Transverse colon (tissue), 4 donors: ENCODE data around the gene SELPLG. TPM values are rescaled to one million over a fixed set of nuclear protein-coding genes. Genes with fewer than 3 reads are reported as not detected.

ENCODE experiments used
- DNase-seq: peaks from one replicate; pipeline ENCODE4 v3.0.0-alpha.2; 2019
- H3K27ac ChIP-seq, 4 donors: fragments of 200-600 bp; sonication (generic); 2 replicates each; pipeline ENCODE4 v1.5.1; 2016 to 2018; ENCODE audit warnings: inconsistent platforms in 4 of 4
- H3K27me3 ChIP-seq: fragments of 200-600 bp; sonication (generic); 2 replicates; pipeline ENCODE4 v1.5.1; 2017; ENCODE audit warnings: inconsistent platforms
- H3K36me3 ChIP-seq, 4 donors: fragments of 200-600 bp; sonication (generic); 2 replicates each; pipeline ENCODE4 v1.5.1; 2017 to 2019; ENCODE audit warnings: inconsistent platforms in 4 of 4
- H3K4me1 ChIP-seq, 4 donors: fragments of 200-600 bp; sonication (generic); 2 replicates each; pipeline ENCODE4 v1.5.1; 2017 to 2020; ENCODE audit warnings: inconsistent platforms in 4 of 4
- H3K4me3 ChIP-seq, 4 donors: fragments of 200-600 bp; sonication (generic); 1 replicate in 1 of 4; 2 replicates in 3 of 4; pipeline versions ENCODE4 v1.5.1 to v1.6.1; 2017 to 2019; ENCODE audit warnings: inconsistent platforms in 4 of 4
- H3K9me3 ChIP-seq, 2 donors: fragments of 200-600 bp; sonication (generic); 2 replicates each; pipeline ENCODE4 v1.5.1; 2017 to 2019; ENCODE audit warnings: inconsistent platforms in 2 of 2
- CTCF ChIP-seq, 5 experiments: fragments of 200-600 bp in 3 of 5; fragments of 450-650 bp in 2 of 5; sonication (generic) in 3 of 5; IDR thresholded peaks; 1 replicate in 2 of 5; 2 replicates in 3 of 5; pipeline ENCODE4 v1.5.1; 2016 to 2017; ENCODE audit warnings: antibody characterized with exemption in 5 of 5, inconsistent platforms in 3 of 5, mild to moderate bottlenecking in 2 of 5, moderate library complexity in 1 of 5
- EP300 ChIP-seq: sonication (generic); formaldehyde crosslinking; IDR thresholded peaks from one replicate; pipeline ENCODE4 v1.6.1; 2017; ENCODE audit warnings: antibody characterized with exemption, low read depth
- POLR2A ChIP-seq: fragments of 450-650 bp; IDR thresholded peaks from one replicate; pipeline ENCODE4 v1.6.1; 2016; ENCODE audit warnings: antibody characterized with exemption, mild to moderate bottlenecking, moderate library complexity
- POLR2AphosphoS5 ChIP-seq, 3 donors: sonication (generic); formaldehyde crosslinking; IDR thresholded peaks; one replicate each; pipeline ENCODE4 v1.6.1; 2016; ENCODE audit warnings: antibody characterized with exemption in 3 of 3
- WGBS, 2 donors: methylation state at CpG; one replicate each; pipeline ENCODE4 v1.1.5; 2018; ENCODE audit warnings: low coverage in 1 of 2; 5-methylcytosine and 5-hydroxymethylcytosine counted together
- in situ Hi-C, 4 donors: fragments of 200-750 bp; cut with MboI; loops; one replicate each; pipeline versions ENCODE4 v1.15.0 to v1.15.1; 2017; ENCODE audit warnings: low sequenced_read_pairs in 3 of 4, low pct_ligation_motif_present in 1 of 4, low pct_unique_long_range_greater_than_20kb in 1 of 4
- intact Hi-C: fragments of 100-400 bp; cut with DNase I; formaldehyde crosslinking; loops from one replicate; pipeline ENCODE4 v1.15.1; 2023; ENCODE audit warnings: low total_unique reads
- total RNA-seq, 4 donors: library from RNA; depleted of rRNA; stranded (reverse); fragments of >200 nt; gene quantifications; one replicate each; pipeline ENCODE4 v1.1.0, GENCODE V29; 2016

SELPLG gene
- total RNA-seq, 4 donors from 2014 or later, result 1.6 to 9.4 (median 3.6) TPM

DNA sequence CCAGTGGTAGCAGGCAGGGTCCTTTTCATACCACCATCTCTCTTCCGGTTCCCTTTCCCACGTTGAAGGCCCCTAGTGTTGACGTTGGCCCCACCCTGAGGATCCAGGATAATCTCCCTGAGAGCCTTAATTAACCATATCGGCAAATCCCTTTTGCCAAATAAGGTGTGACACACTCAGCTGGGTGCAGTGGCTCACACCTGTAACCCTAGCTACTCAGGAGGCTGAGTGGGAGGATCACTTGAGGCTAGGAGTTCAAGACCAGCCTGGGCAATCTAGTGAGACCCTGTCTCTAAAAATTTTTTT lies 33.0 kb downstream of the SELPLG start:
- intact Hi-C loops, result no loop called here
- H3K27ac ChIP-seq, result no peak overlapping the region
- in situ Hi-C loops, result no loop called here
- no peaks in the 10 kb centered on the region for H3K36me3 ChIP-seq
- TF ChIP-seq POLR2AphosphoS5 (IDR thresholded peaks at IDR 0.05) (no peak), POLR2A (no peak), EP300 (no peak), CTCF (IDR thresholded peaks at IDR 0.05) (no peak)
- WGBS, 2 donors, result 52% methylated on average over 4 of the region's 4 CpGs; no CpG with 5 or more reads in 1 of the 2 donors
- H3K4me3 ChIP-seq, result no peak overlapping the region
- no peak for DNase-seq
- H3K9me3 ChIP-seq, result no peaks in the 10 kb centered on the region
- no peaks in the 10 kb centered on the region for H3K27me3 ChIP-seq
- H3K4me1 ChIP-seq, result no peaks in the 10 kb centered on the region

GRCh38 chr12:108599948-108600701 lies 33.6 kb downstream of the SELPLG start:
- in situ Hi-C loops (no loop called here), intact Hi-C loops (no loop called here)
- Histone ChIP-seq H3K4me3 (no peak overlapping the region), H3K27ac (no peak overlapping the region), H3K36me3 (no peaks in the 10 kb centered on the region), H3K9me3 (no peaks in the 10 kb centered on the region), H3K4me1 (no peaks in the 10 kb centered on the region), H3K27me3 (no peaks in the 10 kb centered on the region)
- DNase-seq, result no peak
- WGBS, 2 donors, result 78 to 100% methylated on average over 1 to 10 of the region's 10 CpGs
- TF ChIP-seq CTCF (IDR thresholded peaks at IDR 0.05) (no peak), EP300 (no peak), POLR2AphosphoS5 (IDR thresholded peaks at IDR 0.05) (no peak), POLR2A (no peak)

DNA sequence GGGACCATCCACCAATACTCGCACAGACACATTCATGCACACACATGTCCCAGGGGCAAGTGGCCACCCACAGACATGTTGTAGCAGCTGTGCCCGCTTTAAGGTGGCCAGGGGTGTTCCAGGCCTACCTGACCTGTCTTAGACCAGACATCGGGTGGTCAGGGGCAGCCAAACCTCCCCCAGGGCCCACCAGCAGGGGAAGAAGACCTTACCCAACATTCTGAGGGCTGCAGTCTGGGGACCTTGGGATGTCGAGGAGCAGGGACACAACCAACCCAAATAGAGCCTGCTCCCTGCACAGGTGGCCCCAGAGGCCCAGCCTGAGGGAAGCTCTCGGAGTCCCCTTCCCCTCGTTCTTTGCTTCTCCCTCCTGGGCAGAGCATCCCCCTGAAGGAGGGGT lies 34.2 kb downstream of the SELPLG start:
- TF ChIP-seq POLR2AphosphoS5 (IDR thresholded peaks at IDR 0.05) (no peak), CTCF (IDR thresholded peaks at IDR 0.05) (no peak), POLR2A (no peak), EP300 (no peak)
- no peak for DNase-seq
- Histone ChIP-seq H3K4me3 (no peak overlapping the region), H3K9me3 (no peaks in the 10 kb centered on the region), H3K4me1 (no peaks in the 10 kb centered on the region), H3K27ac (no peak overlapping the region), H3K27me3 (no peaks in the 10 kb centered on the region), H3K36me3 (no peaks in the 10 kb centered on the region)
- in situ Hi-C loops (no loop called here), intact Hi-C loops (no loop called here)
- WGBS, 2 donors, result 75% methylated on average over 6 of the region's 6 CpGs; no CpG with 5 or more reads in 1 of the 2 donors

- intact Hi-C loops (no loop called here), in situ Hi-C loops (no loop called here)
- peak overlapping the region; percentile 23 to 55 (median 42) for H3K27ac ChIP-seq
- H3K4me3 ChIP-seq, result no peak overlapping the region
- DNase-seq, result no peak
- no peaks in the 10 kb centered on the region for H3K4me1 ChIP-seq
- no peaks in the 10 kb centered on the region for H3K27me3 ChIP-seq
- no peaks in the 10 kb centered on the region for H3K9me3 ChIP-seq
- H3K36me3 ChIP-seq, result no peaks in the 10 kb centered on the region
- TF ChIP-seq POLR2AphosphoS5 (IDR thresholded peaks at IDR 0.05) (no peak), EP300 (no peak), CTCF (IDR thresholded peaks at IDR 0.05) (no peak), POLR2A (no peak)
- 85 to 90% methylated on average over 2 to 11 of the region's 11 CpGs for WGBS, 2 donors
Measured at GRCh38 chr12:108598553-108599250, 35.0 kb downstream of the SELPLG start.
